ENCODE measurements around the gene URB1.
"Not testable (repeated sequence)": the region's sequence is repeated elsewhere in the genome, so short reads cannot be mapped to it uniquely, and the experiment has no call there.

Gene URB1

GRCh38 chr21:32372755-32373154 lies 20.1 kb downstream of the URB1 start:
- H3K4me3 ChIP-seq (ENCODE audit: low read depth, low read length) = no peak overlapping the region
- no peak for TF ChIP-seq CTCF (IDR thresholded peaks at IDR 0.05; ENCODE audit: insufficient read depth, low read depth, low read length, missing control alignments)
- DNase-seq (ENCODE audit: low read depth) = no peak

GRCh38 chr21:32371913-32372314 lies 20.9 kb downstream of the URB1 start:
- no peak for TF ChIP-seq CTCF (IDR thresholded peaks at IDR 0.05; ENCODE audit: insufficient read depth, low read depth, low read length, missing control alignments)
- no peak for DNase-seq (ENCODE audit: low read depth)
- H3K4me3 ChIP-seq (ENCODE audit: low read depth, low read length) = no peak overlapping the region

GRCh38 chr21:32370998-32371766 lies 21.6 kb downstream of the URB1 start:
- TF ChIP-seq CTCF (IDR thresholded peaks at IDR 0.05; ENCODE audit: insufficient read depth, low read depth, low read length, missing control alignments) = no peak
- no peak overlapping the region for H3K4me3 ChIP-seq (ENCODE audit: low read depth, low read length)
- DNase-seq (ENCODE audit: low read depth) = no peak

- not testable (repeated sequence) for DNase-seq (ENCODE audit: low read depth); H3K4me3 ChIP-seq (ENCODE audit: low read depth, low read length)
Measured at GRCh38 chr21:32368961-32369360, 23.9 kb downstream of the URB1 start.

- no peak for TF ChIP-seq CTCF (IDR thresholded peaks at IDR 0.05; ENCODE audit: insufficient read depth, low read depth, low read length, missing control alignments)
- H3K4me3 ChIP-seq (ENCODE audit: low read depth, low read length) = no peak overlapping the region
- DNase-seq (ENCODE audit: low read depth) = no peak
Measured at GRCh38 chr21:32368386-32368785, 24.4 kb downstream of the URB1 start.

- H3K4me3 ChIP-seq (ENCODE audit: low read depth, low read length) = no peak overlapping the region
- no peak for TF ChIP-seq CTCF (IDR thresholded peaks at IDR 0.05; ENCODE audit: insufficient read depth, low read depth, low read length, missing control alignments)
- DNase-seq (ENCODE audit: low read depth) = no peak
Measured at GRCh38 chr21:32367158-32367557, 25.7 kb downstream of the URB1 start.

- TF ChIP-seq CTCF (IDR thresholded peaks at IDR 0.05; ENCODE audit: insufficient read depth, low read depth, low read length, missing control alignments) = no peak
- no peak overlapping the region for H3K4me3 ChIP-seq (ENCODE audit: low read depth, low read length)
- no peak for DNase-seq (ENCODE audit: low read depth)
Measured at GRCh38 chr21:32366191-32366590, 26.6 kb downstream of the URB1 start.
